Kidney capillary endothelial cell (primary cell): Measurements from ENCODE around the gene ARMC2.

ENCODE experiments used
- DNase-seq: peaks from one replicate; pipeline ENCODE4 v3.0.0-alpha.2; 2018; ENCODE audit warnings: low spot score

Gene ARMC2

DNA sequence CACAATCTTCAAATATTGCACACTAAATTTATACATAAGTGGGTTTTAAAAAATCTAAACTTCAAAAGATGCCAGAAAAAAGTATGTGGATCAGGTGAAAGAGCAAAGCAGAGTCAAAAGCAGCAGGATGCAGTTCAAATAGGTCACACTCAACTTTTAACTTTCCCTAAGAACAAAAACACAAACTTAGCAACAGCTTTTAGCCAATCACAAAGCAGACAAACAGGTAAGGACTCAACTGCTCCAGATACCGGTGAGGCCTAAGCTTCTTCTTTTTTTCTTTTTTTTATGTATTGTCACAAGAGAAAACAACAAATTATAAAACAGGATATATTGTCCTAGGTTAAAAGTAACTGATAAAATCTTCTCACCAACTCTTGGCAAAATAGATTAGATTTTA, 171.7 kb downstream of the ARMC2 start:
- DNase-seq, result no peak

DNA sequence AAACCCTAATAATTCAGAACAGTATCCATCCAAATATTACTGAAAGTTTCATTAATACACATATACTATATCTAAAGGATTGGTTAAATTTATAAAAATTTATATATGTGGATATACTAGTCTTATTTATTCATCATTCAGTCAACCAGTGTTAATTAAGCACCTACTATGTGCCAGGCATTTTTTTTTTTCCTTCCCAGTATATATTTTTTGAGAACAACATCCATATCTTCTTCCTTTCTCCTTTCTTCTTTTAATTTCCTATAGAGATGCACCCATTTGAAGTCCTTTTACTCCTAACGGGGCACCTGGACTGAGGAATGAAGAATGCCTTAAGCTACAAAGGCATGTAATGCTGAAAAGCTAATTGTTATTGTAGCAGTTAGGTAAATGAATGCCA, 173.6 kb downstream of the ARMC2 start:
- no peak for DNase-seq

DNA sequence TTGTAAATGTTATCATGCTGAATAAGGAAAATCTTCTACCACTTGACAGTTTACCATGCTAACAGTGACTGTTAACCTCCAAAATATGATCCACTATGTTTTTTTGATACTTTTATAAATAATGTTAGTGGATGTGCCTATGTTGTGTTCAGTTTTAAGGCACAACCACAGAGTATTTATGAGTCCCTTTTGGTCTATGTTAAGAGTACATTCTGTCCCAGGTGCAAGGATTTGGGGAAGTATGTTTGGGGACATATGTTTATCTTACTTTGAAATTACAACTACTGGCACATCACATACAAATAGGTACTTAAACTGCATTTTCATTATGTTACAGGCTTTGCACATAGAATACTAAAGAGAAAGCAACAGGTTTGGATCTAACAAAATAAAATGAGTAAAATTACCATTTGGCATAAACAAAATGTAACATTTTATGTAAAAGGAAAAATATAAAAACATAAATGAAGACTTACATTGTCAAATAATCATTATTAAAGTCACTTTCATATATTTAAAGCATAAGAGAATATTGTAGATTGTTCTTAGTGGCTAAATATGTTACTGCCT, 175.2 kb downstream of the ARMC2 start:
- DNase-seq, result no peak
